MCF 10A (cell line): ENCODE results near the gene SUMO2. TPM values are rescaled to one million over a fixed set of nuclear protein-coding genes. Genes with fewer than 3 reads are reported as not detected.
"Not testable (repeated sequence)": the region's sequence is repeated elsewhere in the genome, so short reads cannot be mapped to it uniquely, and the experiment has no call there.

Source experiments
- BruUV-seq: library from RNA; stranded (reverse); fragments of 400-500 nt; replicated peaks from 2 replicates; lab custom pipeline; 2021; lab: Mats Ljungman, UMichigan
- CTCF ChIA-PET: fragments of 300-600 bp; sonication (Branson Sonifier 250); formaldehyde crosslinking; extraction: SDS; loops from one replicate; lab custom pipeline; 2021; ENCODE audit warnings: antibody characterized with exemption, inconsistent platforms; lab: Yijun Ruan, JAX
- POLR2A ChIA-PET: fragments of 300-600, 350-650 bp; sonication (Branson Sonifier 250); formaldehyde crosslinking; extraction: SDS; loops from one replicate; lab custom pipeline; 2020; ENCODE audit warnings: antibody characterized with exemption, inconsistent platforms; lab: Yijun Ruan, JAX
- DNase-seq: peaks from one replicate; pipeline ENCODE4 v3.0.0-alpha.2; 2018; ENCODE audit not compliant: unreplicated experiment
- H3K27ac Mint-ChIP-seq: one replicate; pipeline ENCODE4 v1.8.0; 2022; ENCODE audit warnings: mild to moderate bottlenecking, low read depth, mixed read lengths; ENCODE audit not compliant: unreplicated experiment
- H3K27me3 Mint-ChIP-seq: one replicate; pipeline ENCODE4 v1.8.0; 2022; ENCODE audit warnings: mixed read lengths; ENCODE audit not compliant: insufficient read depth, unreplicated experiment
- H3K36me3 Mint-ChIP-seq: one replicate; pipeline ENCODE4 v1.8.0; 2022; ENCODE audit warnings: mild to moderate bottlenecking, moderate library complexity, mixed read lengths; ENCODE audit not compliant: insufficient read depth, unreplicated experiment
- H3K4me1 Mint-ChIP-seq: one replicate; pipeline ENCODE4 v1.8.0; 2022; ENCODE audit warnings: mixed read lengths; ENCODE audit not compliant: insufficient read depth, unreplicated experiment
- H3K4me3 Mint-ChIP-seq: one replicate; pipeline ENCODE4 v1.8.0; 2022; ENCODE audit warnings: mild to moderate bottlenecking, moderate library complexity, mixed read lengths; ENCODE audit not compliant: unreplicated experiment
- H3K9me3 Mint-ChIP-seq: one replicate; pipeline ENCODE4 v1.8.0; 2022; ENCODE audit warnings: mixed read lengths; ENCODE audit not compliant: unreplicated experiment
- intact Hi-C: fragments of 100-400 bp; cut with micrococcal nuclease; formaldehyde crosslinking; loops from 2 replicates; pipeline ENCODE4 v1.14.1; 2022
- total RNA-seq: library from RNA; stranded (reverse); gene quantifications from 2 replicates; pipeline ENCODE4 v1.2.3, GENCODE V29; 2022
- TF ChIP-seq, protein P1 (sequence below): fragments of 200-600 bp; IDR thresholded peaks from one replicate; pipeline ENCODE4 v1.8.0; 2022; ENCODE audit warnings: antibody characterized with exemption, mild to moderate bottlenecking; ENCODE audit not compliant: unreplicated experiment

Gene SUMO2
- total RNA-seq, 1 experiment from 2014 or later, result 186 TPM

DNA sequence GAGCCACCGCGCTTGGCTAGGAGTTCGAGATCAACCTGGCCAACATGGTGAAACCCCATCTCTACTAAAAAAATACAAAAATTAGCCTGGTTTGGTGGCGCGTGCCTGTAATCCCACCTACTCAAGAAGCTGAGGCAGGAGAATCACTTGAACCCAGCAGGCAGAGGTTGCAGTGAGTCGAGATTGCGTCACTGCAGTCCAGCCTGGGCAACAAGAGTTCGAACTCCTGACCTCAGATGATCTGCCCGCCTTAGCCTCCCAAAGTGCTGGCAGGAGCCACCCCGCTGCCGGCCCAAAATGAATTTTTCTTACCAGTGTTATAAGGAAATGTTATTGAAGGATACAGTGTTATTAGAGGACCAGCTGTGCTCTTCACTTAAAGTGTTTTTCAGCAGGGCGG is 25.0 kb upstream of the SUMO2 start:
- POLR2A ChIA-PET, result interaction anchor here (0.9 to 2.6 kb wide), 2 partner anchors 13 to 21 kb away, joined by 3 to 8 read pairs; no protein-coding TSS in a partner anchor
- no peaks in the 10 kb centered on the region for H3K9me3 Mint-ChIP-seq
- peaks cover 11% of the 10 kb centered on the region for H3K4me1 Mint-ChIP-seq
- intact Hi-C loops, result no loop called here
- H3K36me3 Mint-ChIP-seq, result peaks cover 45% of the 10 kb centered on the region
- no peak for DNase-seq
- no peak overlapping the region for H3K27ac Mint-ChIP-seq
- no TSS peak for BruUV-seq
- CTCF ChIA-PET, result interaction anchor here (0.7 kb wide), 2 partner anchors 30 to 94 kb away, joined by 3 read pairs; no protein-coding TSS in a partner anchor
- H3K27me3 Mint-ChIP-seq, result no peaks in the 10 kb centered on the region
- TF ChIP-seq, protein P1, sequence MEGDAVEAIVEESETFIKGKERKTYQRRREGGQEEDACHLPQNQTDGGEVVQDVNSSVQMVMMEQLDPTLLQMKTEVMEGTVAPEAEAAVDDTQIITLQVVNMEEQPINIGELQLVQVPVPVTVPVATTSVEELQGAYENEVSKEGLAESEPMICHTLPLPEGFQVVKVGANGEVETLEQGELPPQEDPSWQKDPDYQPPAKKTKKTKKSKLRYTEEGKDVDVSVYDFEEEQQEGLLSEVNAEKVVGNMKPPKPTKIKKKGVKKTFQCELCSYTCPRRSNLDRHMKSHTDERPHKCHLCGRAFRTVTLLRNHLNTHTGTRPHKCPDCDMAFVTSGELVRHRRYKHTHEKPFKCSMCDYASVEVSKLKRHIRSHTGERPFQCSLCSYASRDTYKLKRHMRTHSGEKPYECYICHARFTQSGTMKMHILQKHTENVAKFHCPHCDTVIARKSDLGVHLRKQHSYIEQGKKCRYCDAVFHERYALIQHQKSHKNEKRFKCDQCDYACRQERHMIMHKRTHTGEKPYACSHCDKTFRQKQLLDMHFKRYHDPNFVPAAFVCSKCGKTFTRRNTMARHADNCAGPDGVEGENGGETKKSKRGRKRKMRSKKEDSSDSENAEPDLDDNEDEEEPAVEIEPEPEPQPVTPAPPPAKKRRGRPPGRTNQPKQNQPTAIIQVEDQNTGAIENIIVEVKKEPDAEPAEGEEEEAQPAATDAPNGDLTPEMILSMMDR, result no peak
- H3K4me3 Mint-ChIP-seq, result no peak overlapping the region

DNA sequence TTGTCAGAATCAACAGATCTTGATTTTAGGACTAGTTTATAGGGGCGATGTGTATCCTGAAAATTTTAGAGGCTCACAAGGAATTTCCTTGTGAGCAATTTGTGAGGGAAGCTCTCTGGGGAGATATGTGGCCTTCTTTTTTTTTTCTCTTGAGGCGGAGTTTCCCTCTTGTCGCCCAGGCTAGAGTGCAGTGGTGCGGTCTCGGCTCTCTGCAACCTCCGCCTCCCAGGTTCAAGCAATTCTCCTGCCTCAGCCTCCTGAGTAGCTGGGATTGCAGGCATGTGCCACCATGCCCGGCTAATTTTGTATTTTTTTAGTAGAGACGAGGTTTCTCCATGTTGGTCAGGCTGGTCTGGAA is 24.3 kb upstream of the SUMO2 start:
- H3K27ac Mint-ChIP-seq, DNase-seq, intact Hi-C loops, H3K9me3 Mint-ChIP-seq, BruUV-seq, H3K27me3 Mint-ChIP-seq: not testable (repeated sequence)
- Mint-ChIP-seq H3K4me1 (peaks cover 11% of the 10 kb centered on the region), H3K4me3 (peak overlapping the region; percentile 78), H3K36me3 (peaks cover 38% of the 10 kb centered on the region)
- POLR2A ChIA-PET, result interaction anchor here (1.1 to 3.5 kb wide), 5 partner anchors 14 to 93 kb away, joined by 4 to 20 read pairs (median 18); partner anchors contain the start of gene MIF4GD
- CTCF ChIA-PET, result interaction anchor here (0.6 kb wide), 2 partner anchors 45 to 1199 kb away, joined by 3 to 4 read pairs; no protein-coding TSS in a partner anchor

DNA sequence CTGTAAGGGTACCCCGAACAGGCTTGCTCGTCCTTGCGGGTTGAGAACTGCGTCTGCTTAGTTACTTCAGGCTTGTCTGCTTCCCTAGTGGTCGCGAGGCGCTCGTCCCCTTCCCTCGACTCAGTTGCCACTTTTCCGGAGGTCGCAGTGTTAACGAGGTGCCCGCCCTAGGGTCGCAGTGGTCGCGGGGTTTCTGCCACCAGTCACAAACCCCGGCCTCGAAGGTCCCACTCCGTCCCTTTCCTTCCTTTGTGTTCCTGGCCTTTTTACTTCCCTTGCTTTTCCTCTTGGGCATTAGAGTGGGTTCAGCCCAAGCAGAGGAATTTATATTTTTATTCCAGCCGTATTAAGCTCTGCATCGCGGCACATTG is 23.0 kb upstream of the SUMO2 start:
- Mint-ChIP-seq H3K27ac (peak overlapping the region; percentile 98), H3K27me3 (no peaks in the 10 kb centered on the region), H3K4me1 (peaks cover 11% of the 10 kb centered on the region), H3K36me3 (peaks cover 26% of the 10 kb centered on the region), H3K4me3 (peak overlapping the region; percentile 78), H3K9me3 (no peaks in the 10 kb centered on the region)
- intact Hi-C loops, result no loop called here
- POLR2A ChIA-PET, result interaction anchor here (0.5 to 3.5 kb wide), 39 partner anchors 14 to 926 kb away, joined by 3 to 20 read pairs (median 5); partner anchors contain the start of genes ARMC7, CDR2L, GGA3 and GRB2
- CTCF ChIA-PET, result interaction anchor here (0.5 to 1.8 kb wide), 9 partner anchors 10 to 244 kb away, joined by 3 to 6 read pairs (median 4); partner anchors contain the start of gene MIF4GD
- TF ChIP-seq, protein P1, result no peak
- BruUV-seq, result TSS peak; percentile 72
- DNase-seq, result no peak

DNA sequence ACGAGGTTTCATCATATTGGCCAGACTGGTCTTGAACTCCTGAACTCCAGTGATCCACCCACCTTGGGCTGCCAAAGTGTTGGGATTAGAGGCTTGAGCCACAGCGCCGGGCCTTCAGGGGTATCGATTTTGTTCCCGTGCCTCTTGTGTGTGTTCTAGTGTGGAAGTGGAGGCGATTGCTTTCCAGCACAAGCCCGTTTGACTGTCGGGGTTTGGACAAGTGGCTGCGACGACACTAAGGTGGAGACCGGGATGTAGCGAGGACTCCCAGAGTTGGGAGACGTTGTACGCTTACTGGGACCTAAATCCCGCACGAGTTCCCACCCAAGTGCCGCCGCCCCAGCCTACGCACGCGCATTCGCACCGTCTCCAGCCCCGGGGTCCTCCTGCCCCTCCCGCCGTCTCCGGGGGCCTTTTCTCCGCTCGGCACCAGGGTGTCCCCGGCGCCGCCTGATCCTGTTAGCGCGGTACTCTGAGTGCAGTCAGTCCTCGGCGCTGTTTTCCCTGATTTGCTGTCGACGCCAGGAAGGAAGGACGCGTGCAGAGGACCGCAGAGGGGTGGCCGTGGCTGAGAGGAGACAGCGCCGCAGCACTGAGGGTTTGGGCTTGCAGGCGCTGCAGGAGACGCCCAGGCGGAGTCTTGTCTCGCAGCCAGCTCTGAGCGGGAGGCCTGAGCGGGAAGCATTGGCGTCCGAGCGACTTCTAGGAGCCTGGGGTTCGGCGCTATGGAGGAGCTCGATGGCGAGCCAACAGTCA is 22.5 kb upstream of the SUMO2 start, which contains the start of gene NUP85:
TSS of gene NUP85 (plus strand) at position 643 of the 756 bp plus-strand sequence. CDS start at position 726, 83 bp downstream.
- intact Hi-C loops, result no loop called here
- peaks cover 11% of the 10 kb centered on the region for H3K4me1 Mint-ChIP-seq
- POLR2A ChIA-PET, result interaction anchor here (0.5 to 3.5 kb wide), 41 partner anchors 14 to 925 kb away, joined by 3 to 20 read pairs (median 5); partner anchors contain the start of genes ARMC7, CDR2L, GGA3 and GRB2

More for the DNA sequence above, 22.5 kb upstream of the SUMO2 start, which contains the start of gene NUP85:
- no peaks in the 10 kb centered on the region for H3K27me3 Mint-ChIP-seq
- no TSS peak for BruUV-seq
- peaks cover 20% of the 10 kb centered on the region for H3K36me3 Mint-ChIP-seq
- H3K27ac Mint-ChIP-seq, result peak within 1 kb of the TSS; percentile 98
- DNase-seq, result peak; percentile 94
- H3K4me3 Mint-ChIP-seq, result peak within 1 kb of the TSS; percentile 78
- TF ChIP-seq, protein P1, result no peak
- CTCF ChIA-PET, result interaction anchor here (0.5 to 1.8 kb wide), 7 partner anchors 10 to 243 kb away, joined by 3 to 6 read pairs (median 4); no protein-coding TSS in a partner anchor
- no peaks in the 10 kb centered on the region for H3K9me3 Mint-ChIP-seq
